Central memory CD4-positive, alpha-beta T cell (primary cell): ENCODE measurements around the gene CLEC6A.
"Not testable (repeated sequence)": the region's sequence is repeated elsewhere in the genome, so short reads cannot be mapped to it uniquely, and the experiment has no call there.

Source experiments
- DNase-seq: peaks from one replicate; pipeline ENCODE4 v3.0.0; 2022

The CLEC6A gene

GRCh38 chr12:8495671-8496070 is 39.9 kb downstream of the CLEC6A start:
- DNase-seq, result not testable (repeated sequence)

GRCh38 chr12:8496074-8496473 is 40.3 kb downstream of the CLEC6A start:
- not testable (repeated sequence) for DNase-seq

GRCh38 chr12:8499616-8500015 is 43.9 kb downstream of the CLEC6A start:
- no peak for DNase-seq

- no peak for DNase-seq
Observed at GRCh38 chr12:8501720-8502119, 46.0 kb downstream of the CLEC6A start.

GRCh38 chr12:8504351-8504750 is 48.6 kb downstream of the CLEC6A start:
- no peak for DNase-seq

- DNase-seq, result no peak
Observed at GRCh38 chr12:8507596-8507995, 51.8 kb downstream of the CLEC6A start.

- DNase-seq, result no peak
Observed at GRCh38 chr12:8508223-8508622, 52.5 kb downstream of the CLEC6A start.

GRCh38 chr12:8508910-8509841 is 53.4 kb downstream of the CLEC6A start:
- no peak for DNase-seq

GRCh38 chr12:8513256-8513655 is 57.5 kb downstream of the CLEC6A start, which contains the start of gene CLEC4D:
Gene CLEC4D, plus strand, starts transcription at chr12:8513503. Its CDS starts 230 bp downstream, at chr12:8513733.
- no peak for DNase-seq

GRCh38 chr12:8517971-8518370 is 62.2 kb downstream of the CLEC6A start:
- DNase-seq, result no peak

GRCh38 chr12:8519171-8519570 is 63.4 kb downstream of the CLEC6A start:
- no peak for DNase-seq

GRCh38 chr12:8527250-8528130 is 71.7 kb downstream of the CLEC6A start:
- DNase-seq, result no peak
